Activated CD8-positive, alpha-beta memory T cell treated with anti-CD3 and anti-CD28 coated beads, Interleukin-2, amount 10 ng/mL, durations not matched to agents 7 days and 5 days (primary cell): Measurements from ENCODE around the gene AFTPH. TPM values are rescaled to one million over a fixed set of nuclear protein-coding genes. Genes with fewer than 3 reads are reported as not detected.

Experiments
- ATAC-seq: fragments of 150-1000 bp; cut with Tn5 transposase; one replicate; pipeline ENCODE4 v1.10.0; 2021; ENCODE audit warnings: moderate library complexity
- CTCF ChIA-PET: fragments of 350-600 bp; sonication (Branson Sonifier 250); formaldehyde crosslinking; loops from one replicate; lab custom pipeline; 2021; ENCODE audit warnings: antibody characterized with exemption; lab: Charles Lee
- DNase-seq: peaks from one replicate; pipeline ENCODE4 v3.0.0-alpha.2; 2020
- H3K27ac Mint-ChIP-seq: one replicate; pipeline ENCODE4 v1.8.0; 2021; ENCODE audit warnings: mild to moderate bottlenecking, mixed read lengths
- H3K27me3 Mint-ChIP-seq: one replicate; pipeline ENCODE4 v1.8.0; 2021; ENCODE audit warnings: mixed read lengths
- H3K36me3 Mint-ChIP-seq: one replicate; pipeline ENCODE4 v1.8.0; 2021; ENCODE audit warnings: mild to moderate bottlenecking, mixed read lengths
- H3K4me1 Mint-ChIP-seq: one replicate; pipeline ENCODE4 v1.8.0; 2021; ENCODE audit warnings: mixed read lengths
- H3K4me3 Mint-ChIP-seq: one replicate; pipeline ENCODE4 v1.8.0; 2021; ENCODE audit warnings: mild to moderate bottlenecking, moderate library complexity, mixed read lengths
- H3K9me3 Mint-ChIP-seq: one replicate; pipeline ENCODE4 v1.8.0; 2022; ENCODE audit warnings: low read depth, mixed read lengths
- total RNA-seq, 2 experiments: library from RNA; stranded (reverse); gene quantifications; one replicate each; pipeline ENCODE4 v1.2.3, GENCODE V29; 2021

The AFTPH gene
- total RNA-seq, 2 experiments from 2014 or later, result 32.9 to 43.5 TPM

DNA sequence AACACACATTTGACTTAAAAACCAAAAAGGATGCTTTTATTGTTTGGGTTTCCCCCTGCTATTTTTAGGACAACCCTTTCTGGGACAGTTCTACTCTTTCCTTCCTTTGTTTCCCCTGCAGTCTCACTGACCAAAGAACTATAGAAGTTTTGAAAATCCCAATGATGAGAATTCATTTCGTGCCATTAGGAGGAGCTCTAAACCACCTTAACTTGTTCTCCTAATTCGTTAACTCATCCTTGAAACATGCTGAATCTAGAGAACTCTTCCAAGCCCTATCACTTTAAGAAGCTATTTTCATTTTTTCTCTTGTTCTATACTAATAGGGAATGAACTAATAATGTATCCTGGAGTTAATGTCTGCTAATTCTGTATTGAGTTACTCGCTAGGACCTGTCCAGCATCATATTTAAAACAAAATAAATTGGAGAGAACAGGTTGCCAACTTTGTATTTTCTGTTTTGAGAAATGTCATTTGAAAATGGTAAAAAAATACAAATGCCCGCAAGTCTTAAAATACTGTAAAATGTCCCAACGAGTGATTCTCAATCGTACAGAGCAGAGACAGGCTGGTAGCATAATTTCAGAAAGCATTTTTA lies 62.9 kb downstream of the AFTPH start:
- peaks cover 28% of the 10 kb centered on the region for H3K36me3 Mint-ChIP-seq
- CTCF ChIA-PET, result interaction anchor here (0.6 to 3.0 kb wide), 28 partner anchors 9 to 350 kb away, joined by 3 to 15 read pairs (median 4); partner anchors contain the start of gene AFTPH
- H3K9me3 Mint-ChIP-seq, result no peaks in the 10 kb centered on the region
- no peaks in the 10 kb centered on the region for H3K27me3 Mint-ChIP-seq
- H3K4me3 Mint-ChIP-seq, result no peak overlapping the region
- peaks cover 6% of the 10 kb centered on the region for H3K4me1 Mint-ChIP-seq
- ATAC-seq (peak; percentile 65), DNase-seq (no peak)
- no peak overlapping the region for H3K27ac Mint-ChIP-seq

GRCh38 chr2:64587561-64587960 lies 63.4 kb downstream of the AFTPH start:
- Mint-ChIP-seq H3K4me1 (peaks cover 6% of the 10 kb centered on the region), H3K27ac (no peak overlapping the region), H3K9me3 (no peaks in the 10 kb centered on the region), H3K36me3 (peaks cover 27% of the 10 kb centered on the region), H3K4me3 (no peak overlapping the region), H3K27me3 (no peaks in the 10 kb centered on the region)
- CTCF ChIA-PET, result interaction anchor here (0.6 to 3.0 kb wide), 24 partner anchors 8 to 350 kb away, joined by 3 to 15 read pairs (median 4); partner anchors contain the start of gene AFTPH
- DNase-seq (no peak), ATAC-seq (no peak)

DNA sequence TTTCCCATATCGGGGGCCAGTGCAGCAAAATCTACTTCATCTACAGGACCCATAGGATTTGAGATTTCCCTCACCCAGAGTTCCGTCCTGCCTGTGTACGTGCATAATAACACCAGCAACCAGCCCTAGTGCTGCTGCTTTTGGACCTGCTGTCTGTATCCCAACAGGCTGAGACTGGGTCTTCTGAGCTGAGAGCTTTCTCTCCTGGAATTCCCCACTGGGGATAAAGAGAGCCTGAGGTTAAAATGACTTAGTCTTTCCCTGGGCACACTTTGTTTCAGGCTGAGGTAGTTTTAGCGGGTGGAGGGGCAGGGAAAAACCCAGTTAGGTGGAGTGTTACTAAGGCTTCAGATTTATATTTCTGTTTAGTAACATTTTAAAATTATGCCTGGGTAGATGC lies 67.1 kb downstream of the AFTPH start:
- no peak for DNase-seq
- Mint-ChIP-seq H3K27ac (no peak overlapping the region), H3K4me1 (peaks cover 6% of the 10 kb centered on the region), H3K9me3 (no peaks in the 10 kb centered on the region), H3K36me3 (peaks cover 30% of the 10 kb centered on the region), H3K27me3 (no peaks in the 10 kb centered on the region), H3K4me3 (no peak overlapping the region)
- no peak for ATAC-seq
- CTCF ChIA-PET, result interaction anchor here (1.2 to 2.2 kb wide), 2 partner anchors 10 to 282 kb away, joined by 5 to 6 read pairs; no protein-coding TSS in a partner anchor

- Mint-ChIP-seq H3K27ac (no peak overlapping the region), H3K36me3 (peaks cover 24% of the 10 kb centered on the region), H3K27me3 (no peaks in the 10 kb centered on the region), H3K4me1 (no peaks in the 10 kb centered on the region), H3K9me3 (no peaks in the 10 kb centered on the region), H3K4me3 (no peak overlapping the region)
- DNase-seq, result no peak
- no peak for ATAC-seq
- CTCF ChIA-PET, result interaction anchor here (0.8 to 2.2 kb wide), 3 partner anchors 12 to 275 kb away, joined by 3 to 6 read pairs (median 3); no protein-coding TSS in a partner anchor
These were observed 69.0 kb downstream of the AFTPH start for GRCh38 chr2:64593035-64593655.

- no peak for ATAC-seq
- DNase-seq, result no peak
- CTCF ChIA-PET, result interaction anchor here (1.3 to 1.4 kb wide), 2 partner anchors 11 to 13 kb away, joined by 3 to 5 read pairs; no protein-coding TSS in a partner anchor
- H3K27ac Mint-ChIP-seq, result no peak overlapping the region
- H3K4me1 Mint-ChIP-seq, result peaks cover 2% of the 10 kb centered on the region
- H3K9me3 Mint-ChIP-seq, result no peaks in the 10 kb centered on the region
- H3K4me3 Mint-ChIP-seq, result no peak overlapping the region
- H3K36me3 Mint-ChIP-seq, result peaks cover 18% of the 10 kb centered on the region
- H3K27me3 Mint-ChIP-seq, result no peaks in the 10 kb centered on the region
These were observed 70.3 kb downstream of the AFTPH start for GRCh38 chr2:64594226-64594989.

- no peak overlapping the region for H3K4me3 Mint-ChIP-seq
- ATAC-seq (no peak), DNase-seq (no peak)
- no peaks in the 10 kb centered on the region for H3K9me3 Mint-ChIP-seq
- H3K27me3 Mint-ChIP-seq, result no peaks in the 10 kb centered on the region
- H3K36me3 Mint-ChIP-seq, result peaks cover 12% of the 10 kb centered on the region
- no peak overlapping the region for H3K27ac Mint-ChIP-seq
- CTCF ChIA-PET, result interaction anchor here (1.0 to 1.4 kb wide), 4 partner anchors 8 to 12 kb away, joined by 3 to 4 read pairs (median 4); no protein-coding TSS in a partner anchor
- peaks cover 8% of the 10 kb centered on the region for H3K4me1 Mint-ChIP-seq
These were observed 71.5 kb downstream of the AFTPH start for GRCh38 chr2:64595397-64596176.

DNA sequence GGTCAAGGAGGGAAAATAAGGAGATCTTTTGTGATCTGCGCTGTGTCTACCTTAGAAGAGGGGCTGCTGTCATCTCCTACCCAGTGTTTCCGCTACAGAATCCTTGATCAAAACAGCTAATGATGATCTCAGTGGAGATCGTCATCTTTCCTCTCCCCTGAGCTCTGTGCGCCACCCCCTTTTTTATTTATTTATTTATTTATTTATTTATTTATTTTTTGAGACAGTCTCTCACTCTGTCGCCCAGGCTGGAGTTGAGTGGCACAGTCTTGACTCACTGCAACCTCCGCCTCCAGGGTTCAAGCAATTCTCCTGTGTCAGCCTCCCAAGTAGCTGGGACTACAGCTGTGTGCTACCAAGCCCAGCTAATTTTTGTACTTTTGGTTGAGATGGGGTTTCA lies 74.1 kb downstream of the AFTPH start:
- no peaks in the 10 kb centered on the region for H3K9me3 Mint-ChIP-seq
- H3K27me3 Mint-ChIP-seq, result no peaks in the 10 kb centered on the region
- peaks cover 8% of the 10 kb centered on the region for H3K4me1 Mint-ChIP-seq
- ATAC-seq (no peak), DNase-seq (no peak)
- CTCF ChIA-PET, result interaction anchor here (1.0 kb wide), 1 partner anchor 51 kb away, joined by 4 read pairs; no protein-coding TSS in a partner anchor
- no peak overlapping the region for H3K27ac Mint-ChIP-seq
- H3K36me3 Mint-ChIP-seq, result no peaks in the 10 kb centered on the region
- H3K4me3 Mint-ChIP-seq, result no peak overlapping the region

GRCh38 chr2:64599469-64599868 lies 75.3 kb downstream of the AFTPH start:
- Mint-ChIP-seq H3K27ac (no peak overlapping the region), H3K4me1 (peaks cover 8% of the 10 kb centered on the region), H3K36me3 (peaks cover 1% of the 10 kb centered on the region), H3K4me3 (no peak overlapping the region), H3K27me3 (no peaks in the 10 kb centered on the region), H3K9me3 (peaks cover 3% of the 10 kb centered on the region)
- ATAC-seq, result no peak
- CTCF ChIA-PET, result interaction anchor here (0.9 kb wide), 1 partner anchor 8 kb away, joined by 4 read pairs; no protein-coding TSS in a partner anchor
- no peak for DNase-seq

GRCh38 chr2:64601034-64601754 lies 77.1 kb downstream of the AFTPH start:
- Mint-ChIP-seq H3K4me3 (no peak overlapping the region), H3K9me3 (peaks cover 4% of the 10 kb centered on the region), H3K4me1 (peaks cover 11% of the 10 kb centered on the region), H3K27ac (no peak overlapping the region), H3K36me3 (peaks cover 6% of the 10 kb centered on the region), H3K27me3 (no peaks in the 10 kb centered on the region)
- ATAC-seq, result no peak
- CTCF ChIA-PET, result interaction anchor here (0.8 to 1.4 kb wide), 4 partner anchors 8 to 45 kb away, joined by 3 to 5 read pairs (median 3); no protein-coding TSS in a partner anchor
- no peak for DNase-seq

- Mint-ChIP-seq H3K4me1 (peaks cover 17% of the 10 kb centered on the region), H3K4me3 (no peak overlapping the region), H3K9me3 (peaks cover 4% of the 10 kb centered on the region), H3K36me3 (peaks cover 6% of the 10 kb centered on the region), H3K27me3 (no peaks in the 10 kb centered on the region), H3K27ac (no peak overlapping the region)
- DNase-seq (no peak), ATAC-seq (no peak)
- CTCF ChIA-PET, result no interaction called here
These were observed 77.8 kb downstream of the AFTPH start for GRCh38 chr2:64601785-64602391.

DNA sequence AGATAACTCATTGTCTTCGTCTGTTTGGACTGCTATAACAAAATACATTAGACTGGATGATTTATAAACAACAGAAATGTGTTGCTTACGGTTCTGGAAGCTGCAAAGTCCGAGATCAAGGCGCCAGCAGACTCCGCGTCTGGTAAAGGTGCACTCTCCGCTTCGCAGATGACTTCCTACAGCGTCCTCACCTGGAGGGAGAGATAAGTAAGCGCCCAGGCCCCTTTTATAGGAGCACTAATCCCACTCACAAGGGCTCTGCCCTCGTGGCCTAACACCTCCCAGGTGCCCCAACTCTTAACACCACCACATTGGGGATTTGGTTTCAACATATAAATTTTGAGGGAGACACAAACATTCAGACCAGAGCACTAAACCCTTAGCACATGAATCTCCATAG lies 78.3 kb downstream of the AFTPH start:
- CTCF ChIA-PET, result no interaction called here
- no peak for ATAC-seq
- Mint-ChIP-seq H3K4me1 (peaks cover 22% of the 10 kb centered on the region), H3K4me3 (no peak overlapping the region), H3K27ac (no peak overlapping the region), H3K27me3 (no peaks in the 10 kb centered on the region), H3K9me3 (peaks cover 4% of the 10 kb centered on the region), H3K36me3 (peaks cover 6% of the 10 kb centered on the region)
- no peak for DNase-seq

- CTCF ChIA-PET, result interaction anchor here (1.4 kb wide), 1 partner anchor 260 kb away, joined by 3 read pairs; no protein-coding TSS in a partner anchor
- Mint-ChIP-seq H3K27me3 (no peaks in the 10 kb centered on the region), H3K9me3 (peaks cover 4% of the 10 kb centered on the region), H3K27ac (no peak overlapping the region), H3K4me3 (no peak overlapping the region), H3K36me3 (peaks cover 6% of the 10 kb centered on the region), H3K4me1 (peaks cover 34% of the 10 kb centered on the region)
- peak; percentile 33 for DNase-seq
- no peak for ATAC-seq
These were observed 80.0 kb downstream of the AFTPH start for GRCh38 chr2:64604155-64604554.
